Nephron progenitor cell (in vitro differentiated cells): ENCODE measurements around the gene POLR1H.

ENCODE experiments used
- DNase-seq: peaks from one replicate; pipeline ENCODE4 v3.0.0; 2021
- H3K27ac Mint-ChIP-seq: 2 replicates; pipeline ENCODE4 v1.8.0; 2021; ENCODE audit warnings: mild to moderate bottlenecking, moderate library complexity, mixed read lengths
- H3K27me3 Mint-ChIP-seq: 2 replicates; pipeline ENCODE4 v1.8.0; 2021; ENCODE audit warnings: mild to moderate bottlenecking, low read depth, mixed read lengths; ENCODE audit not compliant: poor library complexity
- H3K36me3 Mint-ChIP-seq: 2 replicates; pipeline ENCODE4 v1.8.0; 2021; ENCODE audit warnings: low read depth, mixed read lengths
- H3K4me1 Mint-ChIP-seq: 2 replicates; pipeline ENCODE4 v1.8.0; 2021; ENCODE audit warnings: mixed read lengths
- H3K4me3 Mint-ChIP-seq: 2 replicates; pipeline ENCODE4 v1.8.0; 2021; ENCODE audit warnings: mild to moderate bottlenecking, moderate library complexity, mixed read lengths
- H3K9me3 Mint-ChIP-seq: 2 replicates; pipeline ENCODE4 v1.8.0; 2021; ENCODE audit warnings: mild to moderate bottlenecking, moderate library complexity, mixed read lengths
- TF ChIP-seq, protein P1 (sequence below): fragments of 200-600 bp; sonication (generic); IDR thresholded peaks from 2 replicates; pipeline ENCODE4 v1.5.0; 2021; ENCODE audit warnings: antibody characterized with exemption

POLR1H gene

GRCh38 chr6:30047220-30047619 lies 13.8 kb upstream of the POLR1H start:
- TF ChIP-seq, protein P1, sequence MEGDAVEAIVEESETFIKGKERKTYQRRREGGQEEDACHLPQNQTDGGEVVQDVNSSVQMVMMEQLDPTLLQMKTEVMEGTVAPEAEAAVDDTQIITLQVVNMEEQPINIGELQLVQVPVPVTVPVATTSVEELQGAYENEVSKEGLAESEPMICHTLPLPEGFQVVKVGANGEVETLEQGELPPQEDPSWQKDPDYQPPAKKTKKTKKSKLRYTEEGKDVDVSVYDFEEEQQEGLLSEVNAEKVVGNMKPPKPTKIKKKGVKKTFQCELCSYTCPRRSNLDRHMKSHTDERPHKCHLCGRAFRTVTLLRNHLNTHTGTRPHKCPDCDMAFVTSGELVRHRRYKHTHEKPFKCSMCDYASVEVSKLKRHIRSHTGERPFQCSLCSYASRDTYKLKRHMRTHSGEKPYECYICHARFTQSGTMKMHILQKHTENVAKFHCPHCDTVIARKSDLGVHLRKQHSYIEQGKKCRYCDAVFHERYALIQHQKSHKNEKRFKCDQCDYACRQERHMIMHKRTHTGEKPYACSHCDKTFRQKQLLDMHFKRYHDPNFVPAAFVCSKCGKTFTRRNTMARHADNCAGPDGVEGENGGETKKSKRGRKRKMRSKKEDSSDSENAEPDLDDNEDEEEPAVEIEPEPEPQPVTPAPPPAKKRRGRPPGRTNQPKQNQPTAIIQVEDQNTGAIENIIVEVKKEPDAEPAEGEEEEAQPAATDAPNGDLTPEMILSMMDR: no peak
- no peaks in the 10 kb centered on the region for H3K4me1 Mint-ChIP-seq
- H3K27ac Mint-ChIP-seq: no peak overlapping the region
- peaks cover 5% of the 10 kb centered on the region for H3K36me3 Mint-ChIP-seq
- H3K27me3 Mint-ChIP-seq: peaks cover 3% of the 10 kb centered on the region
- H3K4me3 Mint-ChIP-seq: no peak overlapping the region
- H3K9me3 Mint-ChIP-seq: no peaks in the 10 kb centered on the region
- DNase-seq: no peak

DNA sequence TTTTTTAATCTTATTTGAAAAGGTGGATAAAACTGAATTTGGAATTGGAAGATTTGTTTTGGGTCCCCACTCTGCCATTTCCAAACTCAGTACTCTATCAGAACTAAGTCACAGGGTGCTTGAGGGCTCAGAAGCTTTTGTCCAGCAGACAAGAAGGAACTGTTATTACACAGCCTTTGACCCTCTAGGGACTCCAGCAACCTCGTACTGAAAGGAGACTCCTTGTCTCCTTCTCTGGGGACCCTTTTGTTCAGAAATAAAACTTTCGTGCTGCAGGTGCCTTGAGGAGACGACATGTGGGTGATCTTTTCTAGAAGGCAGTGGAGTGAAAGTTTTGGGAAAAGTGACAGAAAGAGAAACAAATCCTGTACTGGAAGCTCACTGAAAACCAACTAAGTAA lies 7.4 kb upstream of the POLR1H start:
- TF ChIP-seq, protein P1: no peak
- peaks cover 5% of the 10 kb centered on the region for H3K36me3 Mint-ChIP-seq
- no peaks in the 10 kb centered on the region for H3K4me1 Mint-ChIP-seq
- no peak for DNase-seq
- no peak overlapping the region for H3K4me3 Mint-ChIP-seq
- H3K27me3 Mint-ChIP-seq: no peaks in the 10 kb centered on the region
- no peak overlapping the region for H3K27ac Mint-ChIP-seq
- no peaks in the 10 kb centered on the region for H3K9me3 Mint-ChIP-seq

DNA sequence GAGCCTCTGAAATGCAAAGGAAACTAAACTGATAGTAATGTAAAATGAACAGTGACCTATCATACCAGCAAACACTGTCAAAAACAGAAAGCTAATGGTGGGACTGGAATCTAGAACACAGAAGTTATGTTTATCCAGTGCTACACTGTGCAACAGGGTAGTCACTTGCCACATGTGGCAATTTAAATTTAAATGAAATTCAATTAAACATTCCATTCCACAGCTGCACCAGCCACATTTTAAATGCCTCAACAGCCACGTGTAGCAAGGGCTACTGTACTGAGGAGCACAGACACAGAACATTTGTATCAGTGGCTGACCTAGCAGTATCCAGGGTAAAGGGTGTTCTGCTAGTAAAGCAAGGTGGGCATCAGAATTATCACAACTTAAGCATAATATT lies 5.6 kb upstream of the POLR1H start:
- TF ChIP-seq, protein P1: no peak
- peaks cover 12% of the 10 kb centered on the region for H3K4me1 Mint-ChIP-seq
- no peaks in the 10 kb centered on the region for H3K27me3 Mint-ChIP-seq
- no peaks in the 10 kb centered on the region for H3K9me3 Mint-ChIP-seq
- H3K27ac Mint-ChIP-seq: no peak overlapping the region
- no peak for DNase-seq
- H3K36me3 Mint-ChIP-seq: peaks cover 5% of the 10 kb centered on the region
- H3K4me3 Mint-ChIP-seq: no peak overlapping the region

DNA sequence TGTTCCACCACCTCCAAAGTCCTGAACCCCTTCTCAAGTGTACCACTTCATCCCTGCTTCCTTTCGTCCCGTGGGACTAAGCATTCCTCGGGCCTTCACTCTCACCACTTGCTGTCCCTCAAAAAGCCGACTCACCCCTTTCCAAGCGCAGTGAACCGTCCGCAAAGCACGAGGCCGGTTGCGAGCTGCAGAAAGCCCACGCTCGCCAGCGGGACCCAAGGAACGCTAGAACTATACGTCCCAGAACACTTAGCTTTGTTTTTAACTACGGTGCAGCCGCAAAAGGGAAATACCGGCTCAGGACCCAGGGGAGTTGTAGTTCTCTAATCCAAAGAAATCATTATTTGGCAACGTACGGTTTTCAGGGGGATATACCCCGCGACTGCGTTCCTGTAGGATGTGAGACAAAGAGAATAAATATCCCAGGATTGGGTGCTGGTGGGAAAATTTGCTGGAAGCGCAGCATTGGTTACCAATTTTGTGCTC lies 416 bp upstream of the POLR1H start:
- Mint-ChIP-seq H3K4me1 (peaks cover 34% of the 10 kb centered on the region), H3K9me3 (no peaks in the 10 kb centered on the region), H3K27me3 (no peaks in the 10 kb centered on the region), H3K27ac (peak overlapping the region; percentile 91), H3K4me3 (peak overlapping the region; percentile 98), H3K36me3 (peaks cover 25% of the 10 kb centered on the region)
- TF ChIP-seq, protein P1: no peak
- peak; percentile 46 for DNase-seq

DNA sequence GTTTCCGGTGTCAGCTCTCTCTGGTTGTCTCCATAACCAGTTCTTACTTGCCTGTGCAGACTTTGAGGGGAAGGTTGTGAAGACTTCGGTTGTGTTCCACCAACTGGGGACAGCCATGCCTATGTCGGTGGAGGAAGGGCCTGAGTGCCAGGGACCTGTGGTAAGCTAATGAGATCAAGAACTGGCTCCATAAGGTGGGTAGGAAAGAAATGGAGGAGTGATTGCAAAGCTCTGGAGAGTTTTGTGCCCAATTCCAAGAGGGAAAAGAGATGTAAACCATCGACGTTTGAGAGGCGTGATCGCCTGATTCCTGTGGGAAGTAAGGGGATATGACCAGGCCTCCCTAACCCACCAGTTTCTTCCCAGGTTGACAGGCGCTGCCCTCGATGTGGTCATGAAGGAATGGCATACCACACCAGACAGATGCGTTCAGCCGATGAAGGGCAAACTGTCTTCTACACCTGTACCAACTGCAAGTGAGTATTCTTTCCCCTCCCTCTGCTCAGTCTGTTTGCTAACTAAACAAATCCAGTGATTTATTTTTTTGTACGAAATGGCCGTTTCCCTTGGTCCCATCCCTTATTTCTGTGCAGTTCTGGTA lies 893 bp downstream of the POLR1H start:
- peak overlapping the region; percentile 91 for H3K27ac Mint-ChIP-seq
- peak overlapping the region; percentile 98 for H3K4me3 Mint-ChIP-seq
- TF ChIP-seq, protein P1: no peak
- H3K4me1 Mint-ChIP-seq: peaks cover 48% of the 10 kb centered on the region
- no peaks in the 10 kb centered on the region for H3K9me3 Mint-ChIP-seq
- H3K36me3 Mint-ChIP-seq: peaks cover 25% of the 10 kb centered on the region
- H3K27me3 Mint-ChIP-seq: no peaks in the 10 kb centered on the region
- DNase-seq: peak; percentile 8
